Esophagus (tissue), 2 donors: ENCODE data around the gene MAP2K5. TPM values are rescaled to one million over a fixed set of nuclear protein-coding genes. Genes with fewer than 3 reads are reported as not detected.

Experiments used
- H3K27ac ChIP-seq, 2 donors: one replicate each; pipeline ENCODE4 v1.5.1; 2013; ENCODE audit warnings: low read depth in 2 of 2, mild to moderate bottlenecking in 2 of 2, inconsistent platforms in 1 of 2, low read length in 1 of 2, moderate library complexity in 1 of 2
- H3K27me3 ChIP-seq, 2 donors: one replicate each; pipeline ENCODE4 v1.6.1; 2013; ENCODE audit warnings: low read length in 2 of 2, control low read depth in 1 of 2, mild to moderate bottlenecking in 1 of 2; ENCODE audit not compliant: insufficient read depth in 2 of 2, control insufficient read depth in 1 of 2
- H3K36me3 ChIP-seq, 2 donors: one replicate each; pipeline ENCODE4 v1.6.1; 2013; ENCODE audit warnings: low read length in 1 of 2; ENCODE audit not compliant: control insufficient read depth in 2 of 2, insufficient read depth in 2 of 2
- H3K4me1 ChIP-seq, 2 donors: one replicate each; pipeline ENCODE4 v1.6.1; 2013; ENCODE audit warnings: low read length in 1 of 2; ENCODE audit not compliant: control insufficient read depth in 2 of 2, insufficient read depth in 2 of 2
- H3K4me3 ChIP-seq, 2 donors: one replicate each; pipeline ENCODE4 v1.5.1; 2013; ENCODE audit warnings: low read length in 2 of 2, mild to moderate bottlenecking in 2 of 2, low read depth in 1 of 2, moderate library complexity in 1 of 2
- H3K9me3 ChIP-seq, 2 donors: one replicate each; pipeline ENCODE4 v1.6.1; 2013; ENCODE audit warnings: mild to moderate bottlenecking in 2 of 2, low read depth in 1 of 2, low read length in 1 of 2, moderate library complexity in 1 of 2; ENCODE audit not compliant: control insufficient read depth in 2 of 2, insufficient read depth in 1 of 2
- WGBS, 2 donors: extraction: QIAGEN DNeasy Blood & Tissue Kit; methylation state at CpG; one replicate each; pipeline ENCODE4 v1.1.7; 2013; 5-methylcytosine and 5-hydroxymethylcytosine counted together
- polyA plus RNA-seq, 2 donors: library from polyadenylated mRNA; stranded (reverse); fragments of 200-250 nt; gene quantifications; one replicate each; pipeline ENCODE4 v1.2.3, GENCODE V29; 2013
- donor health status: healthy with polysubstance abuse.
- donor health status: Bipolar disorder and iron deficiency.

Gene MAP2K5
- polyA plus RNA-seq, 2 donors, result 3.2 to 5.0 TPM

DNA sequence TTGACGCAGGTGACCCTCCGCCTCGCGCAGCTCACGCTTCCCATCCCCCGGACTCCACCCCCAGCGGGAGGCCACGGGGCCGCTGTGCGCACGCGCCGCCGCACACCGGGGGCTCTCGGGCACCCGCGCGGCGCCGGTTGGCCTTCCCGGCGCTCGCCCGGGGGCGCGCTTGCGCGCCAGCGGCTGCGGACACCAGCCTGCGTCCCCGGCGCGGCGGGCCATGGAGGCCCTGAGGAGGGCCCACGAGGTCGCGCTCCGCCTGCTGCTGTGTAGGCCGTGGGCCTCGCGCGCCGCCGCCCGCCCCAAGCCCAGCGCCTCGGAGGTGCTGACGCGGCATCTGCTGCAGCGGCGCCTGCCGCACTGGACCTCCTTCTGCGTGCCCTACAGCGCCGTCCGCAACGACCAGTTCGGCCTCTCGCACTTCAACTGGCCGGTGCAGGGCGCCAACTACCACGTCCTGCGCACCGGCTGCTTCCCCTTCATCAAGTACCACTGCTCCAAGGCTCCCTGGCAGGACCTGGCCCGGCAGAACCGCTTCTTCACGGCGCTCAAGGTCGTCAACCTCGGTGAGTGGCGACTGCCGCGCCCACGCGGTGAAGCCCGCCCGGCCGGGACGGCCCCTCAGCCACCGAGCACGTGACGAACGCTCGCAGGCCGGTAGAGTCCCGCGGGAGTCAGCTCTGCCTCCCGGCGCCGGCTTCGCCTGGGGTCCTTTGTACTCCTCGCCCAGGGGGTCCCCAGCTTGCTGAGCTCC is 21.3 kb upstream of the MAP2K5 start, which contains the start of gene C15orf61:
TSS of gene C15orf61 (plus strand) at position 103 of the 754 bp plus-strand sequence. CDS start at position 221, 118 bp downstream.
- H3K4me3 ChIP-seq, result peak within 1 kb of the TSS; percentile 68 to 69
- no peaks in the 10 kb centered on the region for H3K36me3 ChIP-seq
- no peaks in the 10 kb centered on the region for H3K27me3 ChIP-seq
- 0 to 1% methylated on average over 62 to 94 of the region's 94 CpGs for WGBS, 2 donors
- peak within 1 kb of the TSS; percentile 85 to 87 for H3K27ac ChIP-seq
- H3K9me3 ChIP-seq, result no peaks in the 10 kb centered on the region
- H3K4me1 ChIP-seq, result no peaks in the 10 kb centered on the region

- H3K36me3 ChIP-seq, result no peaks in the 10 kb centered on the region
- H3K4me3 ChIP-seq, result peak overlapping the region; percentile 68 to 69
- H3K9me3 ChIP-seq, result no peaks in the 10 kb centered on the region
- H3K4me1 ChIP-seq, result no peaks in the 10 kb centered on the region
- 1 to 2% methylated on average over 23 of the region's 23 CpGs for WGBS, 2 donors
- H3K27me3 ChIP-seq, result no peaks in the 10 kb centered on the region
- peak overlapping the region; percentile 85 to 87 for H3K27ac ChIP-seq
Measured at GRCh38 chr15:67521783-67522568, 20.5 kb upstream of the MAP2K5 start.

DNA sequence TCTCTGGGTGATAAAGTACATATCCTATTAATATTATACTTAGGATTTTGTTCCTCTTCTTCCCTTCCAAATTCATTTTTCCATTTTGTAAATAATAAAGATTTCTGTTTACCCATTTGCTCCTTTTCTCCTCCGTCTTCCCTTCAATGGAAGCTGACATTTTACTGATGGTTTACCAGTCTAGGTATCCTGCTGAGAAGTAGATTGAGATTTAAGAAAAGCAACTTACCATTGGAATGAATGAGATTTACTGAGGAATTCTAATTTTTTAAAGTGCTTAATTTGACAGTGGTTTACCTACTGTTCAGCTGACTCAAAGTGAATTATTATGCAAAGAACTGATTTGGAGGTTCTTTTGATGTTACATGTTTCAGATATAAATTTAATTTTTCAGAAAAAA is 19.2 kb upstream of the MAP2K5 start:
- no peak overlapping the region for H3K4me3 ChIP-seq
- no peaks in the 10 kb centered on the region for H3K4me1 ChIP-seq
- H3K9me3 ChIP-seq, result no peaks in the 10 kb centered on the region
- H3K27ac ChIP-seq, result no peak overlapping the region
- H3K36me3 ChIP-seq, result no peaks in the 10 kb centered on the region
- 63 to 71% methylated on average over 1 of the region's 1 CpG for WGBS, 2 donors
- H3K27me3 ChIP-seq, result no peaks in the 10 kb centered on the region

- Histone ChIP-seq H3K27me3 (no peaks in the 10 kb centered on the region), H3K36me3 (no peaks in the 10 kb centered on the region), H3K9me3 (no peaks in the 10 kb centered on the region), H3K27ac (no peak overlapping the region), H3K4me3 (no peak overlapping the region), H3K4me1 (no peaks in the 10 kb centered on the region)
Measured at GRCh38 chr15:67524235-67524634, 18.3 kb upstream of the MAP2K5 start.

- H3K4me3 ChIP-seq, result no peak overlapping the region
- no peaks in the 10 kb centered on the region for H3K36me3 ChIP-seq
- WGBS, 2 donors, result 95 to 96% methylated on average over 3 of the region's 3 CpGs
- H3K9me3 ChIP-seq, result no peaks in the 10 kb centered on the region
- H3K27ac ChIP-seq, result no peak overlapping the region
- H3K4me1 ChIP-seq, result no peaks in the 10 kb centered on the region
- H3K27me3 ChIP-seq, result no peaks in the 10 kb centered on the region
Measured at GRCh38 chr15:67528513-67528912, 14.0 kb upstream of the MAP2K5 start.

GRCh38 chr15:67531379-67531914 is 11.1 kb upstream of the MAP2K5 start:
- 75 to 76% methylated on average over 3 of the region's 3 CpGs for WGBS, 2 donors
- Histone ChIP-seq H3K36me3 (no peaks in the 10 kb centered on the region), H3K27ac (no peak overlapping the region), H3K27me3 (no peaks in the 10 kb centered on the region), H3K4me3 (no peak overlapping the region), H3K4me1 (no peaks in the 10 kb centered on the region), H3K9me3 (no peaks in the 10 kb centered on the region)

DNA sequence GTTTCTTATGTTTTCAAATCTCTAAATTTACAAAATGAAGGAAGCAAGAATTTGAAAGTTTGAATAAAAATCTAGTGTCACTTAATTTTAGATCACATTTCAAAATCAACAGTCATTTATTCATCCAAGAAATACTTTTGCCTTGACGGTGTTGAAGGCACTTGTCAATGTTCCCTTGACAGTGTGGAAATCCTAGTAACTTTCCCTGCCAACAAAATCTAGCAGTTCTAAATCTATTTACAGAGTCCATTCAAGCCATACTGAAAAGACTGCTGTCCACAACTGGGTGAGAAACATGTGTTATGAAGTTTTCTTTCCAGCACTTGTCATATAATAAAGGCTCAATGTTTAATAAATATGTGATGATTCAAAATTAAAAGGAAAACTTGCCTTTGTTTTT is 8.6 kb upstream of the MAP2K5 start:
- Histone ChIP-seq H3K4me3 (no peak overlapping the region), H3K36me3 (no peaks in the 10 kb centered on the region), H3K27me3 (no peaks in the 10 kb centered on the region), H3K27ac (no peak overlapping the region), H3K4me1 (no peaks in the 10 kb centered on the region), H3K9me3 (no peaks in the 10 kb centered on the region)
- 68 to 69% methylated on average over 1 of the region's 1 CpG for WGBS, 2 donors

GRCh38 chr15:67534360-67534759 is 8.1 kb upstream of the MAP2K5 start:
- H3K36me3 ChIP-seq, result no peaks in the 10 kb centered on the region
- no peaks in the 10 kb centered on the region for H3K9me3 ChIP-seq
- no peaks in the 10 kb centered on the region for H3K27me3 ChIP-seq
- no peak overlapping the region for H3K27ac ChIP-seq
- no peak overlapping the region for H3K4me3 ChIP-seq
- 89 to 90% methylated on average over 1 of the region's 1 CpG for WGBS, 2 donors
- H3K4me1 ChIP-seq, result no peaks in the 10 kb centered on the region

DNA sequence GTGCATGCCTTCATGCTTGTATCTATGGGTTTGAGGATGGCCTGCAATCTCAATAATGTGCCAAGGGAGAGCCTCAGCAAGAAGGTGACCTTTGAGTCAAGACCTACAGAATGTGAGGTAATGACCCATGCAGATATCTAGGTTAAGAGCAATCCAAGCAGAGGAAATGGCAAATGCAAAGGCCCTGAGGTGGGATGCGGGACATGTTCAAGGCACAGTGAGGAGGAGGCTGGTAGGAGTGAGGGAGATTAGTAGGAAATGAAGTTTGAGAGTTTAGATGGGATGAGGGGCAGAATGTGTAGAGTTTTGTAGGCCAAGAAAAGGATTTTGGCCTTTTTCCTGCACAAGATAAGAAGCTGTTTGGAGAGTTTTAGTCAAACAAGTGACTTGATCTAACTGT is 4.7 kb upstream of the MAP2K5 start:
- H3K27me3 ChIP-seq, result no peaks in the 10 kb centered on the region
- H3K27ac ChIP-seq, result no peak overlapping the region
- H3K4me1 ChIP-seq, result no peaks in the 10 kb centered on the region
- WGBS, 2 donors, result 96 to 100% methylated on average over 1 of the region's 1 CpG
- H3K9me3 ChIP-seq, result no peaks in the 10 kb centered on the region
- no peaks in the 10 kb centered on the region for H3K36me3 ChIP-seq
- H3K4me3 ChIP-seq, result no peak overlapping the region
